Right kidney (tissue), 1 donor: Measurements from ENCODE around the gene TPR.

Experiments used
- DNase-seq: peaks from one replicate; pipeline ENCODE4 v3.0.0-alpha.2; 2016

Gene TPR

DNA sequence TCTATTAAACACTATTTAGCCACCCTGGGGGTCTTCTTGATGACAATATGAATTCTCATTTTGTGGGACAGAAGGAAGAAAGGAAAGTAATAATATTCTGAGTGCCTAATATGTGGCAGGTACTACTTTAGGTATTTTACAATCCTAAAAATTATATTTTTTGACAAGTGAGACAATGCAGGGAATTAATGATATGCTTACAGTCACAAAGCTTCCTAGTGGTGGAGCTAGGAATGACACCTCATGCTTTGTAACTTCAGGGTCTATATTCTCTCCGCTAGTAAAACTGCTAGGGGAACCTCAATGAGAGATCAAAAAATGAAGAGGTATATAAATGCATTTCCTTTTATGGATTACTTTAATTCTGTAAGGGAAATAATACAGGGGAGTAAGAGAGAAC, 44.3 kb downstream of the TPR start:
- no peak for DNase-seq

DNA sequence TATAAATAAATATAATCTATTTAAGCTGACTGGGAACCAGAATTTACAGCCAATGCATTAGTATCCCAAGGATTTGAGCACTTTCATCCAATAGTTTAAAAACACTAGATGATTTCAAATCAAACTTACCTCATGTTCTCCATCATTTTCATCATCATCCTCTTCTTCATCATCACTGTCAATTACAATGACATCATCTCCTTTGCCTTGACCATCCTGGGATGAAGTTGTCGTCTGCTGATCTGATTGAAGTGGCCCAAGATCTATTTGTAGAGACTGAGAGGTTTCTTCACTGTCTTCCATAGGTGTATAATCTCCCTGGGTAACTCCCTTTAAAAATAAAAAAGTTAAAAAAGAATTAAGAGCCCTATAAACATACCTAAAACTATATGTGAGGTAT, 47.7 kb downstream of the TPR start:
- no peak for DNase-seq

DNA sequence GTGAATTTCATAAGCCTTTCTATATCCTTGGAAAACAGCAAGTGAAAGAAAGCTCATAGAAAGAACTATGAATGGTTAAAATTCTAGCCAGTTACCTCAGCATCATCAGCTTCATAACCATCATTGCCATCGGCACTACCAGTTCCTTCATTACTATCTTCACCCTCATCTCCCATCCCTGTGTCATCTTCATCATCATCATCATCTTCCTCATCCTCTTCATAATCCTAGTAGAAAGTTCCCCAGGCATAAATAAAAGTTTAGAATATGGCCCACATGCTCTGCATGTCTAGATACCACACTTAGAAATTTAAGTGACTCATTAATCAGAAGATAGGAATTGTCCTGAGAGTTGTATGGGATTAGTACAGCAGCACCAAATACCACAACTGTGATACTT, 49.0 kb downstream of the TPR start:
- no peak for DNase-seq

DNA sequence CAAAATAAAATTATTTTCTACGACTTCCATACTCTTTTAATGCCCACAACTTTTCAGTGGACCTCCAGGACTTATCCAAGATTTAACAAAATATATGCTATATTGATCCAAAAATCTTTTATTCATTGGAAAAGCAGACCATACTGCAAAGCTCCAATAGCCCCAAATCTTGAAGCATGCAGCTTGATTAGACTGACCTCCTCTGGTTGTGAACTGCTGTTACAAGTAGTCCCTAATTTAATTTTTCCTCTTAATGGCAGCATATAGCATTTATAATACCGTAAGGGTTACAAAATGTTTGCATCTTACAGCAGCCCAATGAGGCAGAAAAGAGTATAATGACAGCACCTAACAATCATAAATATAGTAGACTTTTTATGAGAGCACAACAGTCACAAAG, 49.8 kb downstream of the TPR start:
- DNase-seq, result no peak

DNA sequence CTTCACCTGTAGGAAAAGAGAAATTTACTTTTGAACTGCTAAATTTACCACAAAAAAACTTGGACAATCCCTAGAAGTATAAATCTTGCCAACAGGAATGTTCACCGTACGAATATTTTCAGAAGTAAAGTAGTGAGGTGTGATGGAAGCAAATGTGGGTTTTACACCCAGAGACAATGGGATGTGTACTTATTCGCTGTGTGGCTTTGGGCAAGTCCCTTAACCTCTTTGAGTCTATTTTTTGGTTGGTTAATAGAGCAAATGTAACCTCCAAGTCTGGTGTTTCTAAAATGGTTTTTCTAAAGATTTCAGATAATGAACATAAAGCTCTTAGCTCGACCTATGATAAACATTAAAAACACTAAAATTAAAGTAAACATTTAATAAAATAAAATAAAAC, 51.2 kb downstream of the TPR start:
- no peak for DNase-seq

DNA sequence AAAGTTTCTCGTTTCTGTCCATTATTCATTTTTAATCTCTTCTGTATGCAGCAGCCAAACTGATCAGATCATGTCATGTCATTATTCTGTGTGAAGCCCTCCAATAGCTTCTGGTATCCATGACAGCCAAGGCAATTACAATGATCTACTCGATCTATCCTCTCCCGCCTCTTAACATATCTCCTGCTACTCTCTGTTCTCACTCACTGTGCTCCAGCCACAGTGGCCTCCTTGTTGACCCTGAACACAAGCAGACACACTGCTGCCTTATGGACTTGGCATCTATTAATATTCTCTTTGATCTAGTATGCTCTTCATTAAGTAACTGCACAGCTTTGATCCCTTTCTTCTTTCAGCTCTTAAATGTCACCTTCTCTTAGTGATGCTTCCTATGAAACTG, 59.5 kb downstream of the TPR start:
- DNase-seq, result no peak

DNA sequence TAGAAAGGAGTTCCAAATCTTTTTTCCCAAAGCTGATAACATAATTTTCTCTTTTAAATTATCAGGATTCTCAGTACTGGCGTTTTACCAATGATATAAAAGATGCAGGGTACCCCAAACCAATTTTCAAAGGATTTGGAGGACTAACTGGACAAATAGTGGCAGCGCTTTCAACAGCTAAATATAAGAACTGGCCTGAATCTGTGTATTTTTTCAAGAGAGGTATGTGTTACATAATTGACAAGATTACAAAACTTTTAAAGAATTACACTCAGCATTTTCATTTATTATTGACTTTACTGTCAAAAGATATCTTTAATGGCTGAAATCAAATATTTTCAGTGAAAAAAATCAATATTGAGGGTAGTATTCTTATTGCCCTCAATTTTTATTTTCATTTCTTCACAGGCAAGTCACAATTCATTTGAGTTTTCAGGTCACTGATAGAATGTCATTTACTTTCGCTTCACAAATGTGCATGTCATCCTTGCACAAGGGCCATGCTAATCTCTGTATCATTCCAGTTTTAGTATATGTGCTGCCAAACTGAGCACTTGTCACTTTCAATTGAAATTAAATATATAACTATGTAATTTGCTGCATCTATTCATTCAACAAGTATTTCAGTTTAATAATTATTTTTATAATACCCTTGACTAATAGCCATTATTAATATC, 63.5 kb downstream of the TPR start:
- no peak for DNase-seq

DNA sequence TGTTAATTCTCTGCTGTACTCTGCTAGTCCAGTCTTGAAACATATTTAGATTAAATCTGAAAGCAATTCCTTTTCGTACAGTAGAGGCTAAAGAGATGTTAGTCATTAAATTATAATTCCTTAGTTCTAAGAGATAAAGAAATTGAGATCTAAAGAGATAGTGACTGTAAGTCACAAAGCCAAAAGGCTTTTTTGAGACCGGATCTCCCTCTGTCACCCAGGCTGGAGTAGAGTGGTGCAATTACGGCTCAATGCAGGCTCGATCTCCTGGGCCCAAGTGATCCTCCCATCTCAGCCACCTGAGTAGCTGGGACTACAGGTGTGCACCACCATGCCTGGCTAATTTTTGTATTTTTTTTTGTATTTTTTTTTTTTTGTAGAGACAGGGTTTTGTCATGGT, 64.7 kb downstream of the TPR start:
- no peak for DNase-seq

DNA sequence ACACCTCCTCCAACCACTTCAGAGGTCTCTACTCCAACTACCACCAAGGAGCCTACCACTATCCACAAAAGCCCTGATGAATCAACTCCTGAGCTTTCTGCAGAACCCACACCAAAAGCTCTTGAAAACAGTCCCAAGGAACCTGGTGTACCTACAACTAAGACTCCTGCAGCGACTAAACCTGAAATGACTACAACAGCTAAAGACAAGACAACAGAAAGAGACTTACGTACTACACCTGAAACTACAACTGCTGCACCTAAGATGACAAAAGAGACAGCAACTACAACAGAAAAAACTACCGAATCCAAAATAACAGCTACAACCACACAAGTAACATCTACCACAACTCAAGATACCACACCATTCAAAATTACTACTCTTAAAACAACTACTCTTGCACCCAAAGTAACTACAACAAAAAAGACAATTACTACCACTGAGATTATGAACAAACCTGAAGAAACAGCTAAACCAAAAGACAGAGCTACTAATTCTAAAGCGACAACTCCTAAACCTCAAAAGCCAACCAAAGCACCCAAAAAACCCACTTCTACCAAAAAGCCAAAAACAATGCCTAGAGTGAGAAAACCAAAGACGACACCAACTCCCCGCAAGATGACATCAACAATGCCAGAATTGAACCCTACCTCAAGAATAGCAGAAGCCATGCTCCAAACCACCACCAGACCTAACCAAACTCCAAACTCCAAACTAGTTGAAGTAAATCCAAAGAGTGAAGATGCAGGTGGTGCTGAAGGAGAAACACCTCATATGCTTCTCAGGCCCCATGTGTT, 66.6 kb downstream of the TPR start:
- no peak for DNase-seq

DNA sequence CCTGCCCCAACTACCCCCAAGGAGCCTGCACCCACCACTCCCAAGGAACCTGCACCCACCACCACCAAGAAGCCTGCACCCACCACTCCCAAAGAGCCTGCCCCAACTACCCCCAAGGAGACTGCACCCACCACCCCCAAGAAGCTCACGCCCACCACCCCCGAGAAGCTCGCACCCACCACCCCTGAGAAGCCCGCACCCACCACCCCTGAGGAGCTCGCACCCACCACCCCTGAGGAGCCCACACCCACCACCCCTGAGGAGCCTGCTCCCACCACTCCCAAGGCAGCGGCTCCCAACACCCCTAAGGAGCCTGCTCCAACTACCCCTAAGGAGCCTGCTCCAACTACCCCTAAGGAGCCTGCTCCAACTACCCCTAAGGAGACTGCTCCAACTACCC, 67.6 kb downstream of the TPR start:
- DNase-seq, result no peak

DNA sequence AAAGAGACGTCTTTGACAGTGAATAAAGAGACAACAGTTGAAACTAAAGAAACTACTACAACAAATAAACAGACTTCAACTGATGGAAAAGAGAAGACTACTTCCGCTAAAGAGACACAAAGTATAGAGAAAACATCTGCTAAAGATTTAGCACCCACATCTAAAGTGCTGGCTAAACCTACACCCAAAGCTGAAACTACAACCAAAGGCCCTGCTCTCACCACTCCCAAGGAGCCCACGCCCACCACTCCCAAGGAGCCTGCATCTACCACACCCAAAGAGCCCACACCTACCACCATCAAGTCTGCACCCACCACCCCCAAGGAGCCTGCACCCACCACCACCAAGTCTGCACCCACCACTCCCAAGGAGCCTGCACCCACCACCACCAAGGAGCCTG, 68.5 kb downstream of the TPR start:
- DNase-seq, result no peak

DNA sequence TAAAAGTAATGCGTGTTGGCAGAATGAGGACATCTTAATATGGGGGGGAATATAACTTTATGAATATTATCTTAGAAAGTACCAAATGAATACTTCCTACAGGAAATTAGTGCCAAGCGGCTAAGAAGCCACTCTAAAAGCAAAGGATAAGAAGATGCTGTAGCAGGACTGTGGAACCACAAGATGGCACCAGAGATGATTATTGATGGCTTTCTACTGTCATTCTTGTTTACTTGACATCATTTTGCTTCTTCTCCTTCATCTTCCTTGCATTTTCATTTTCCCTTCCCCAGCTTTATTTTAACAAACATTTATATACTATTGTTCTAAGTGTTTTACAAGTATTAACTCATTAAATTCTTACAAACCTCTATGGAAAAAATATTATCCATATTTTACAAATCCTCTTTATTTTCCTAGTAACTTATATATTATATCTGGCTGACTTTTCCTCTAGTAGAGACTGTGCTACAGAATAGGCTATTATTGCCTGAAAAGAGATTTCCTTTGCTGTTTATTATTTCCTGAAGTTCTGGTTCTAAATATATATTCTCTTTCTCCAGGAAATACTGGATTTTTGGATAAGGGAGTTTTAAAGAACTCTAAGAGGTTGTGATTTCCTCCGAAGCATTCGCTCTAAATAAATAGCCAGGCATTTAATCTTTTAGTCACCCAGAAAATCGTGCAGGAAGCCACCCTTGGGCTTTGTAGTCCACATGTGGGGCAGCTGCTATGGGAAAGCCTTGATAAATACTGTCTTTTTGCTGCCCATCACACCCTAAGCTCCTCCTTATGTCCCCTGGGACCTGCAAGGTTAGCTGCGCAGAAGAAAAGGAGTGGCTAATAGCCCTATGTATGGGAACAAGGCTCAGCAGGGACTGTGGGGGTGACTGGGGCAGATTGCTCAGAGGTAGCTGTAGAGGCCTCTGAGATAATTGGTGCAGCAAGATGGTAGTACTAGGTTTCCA, 69.8 kb downstream of the TPR start:
- no peak for DNase-seq

DNA sequence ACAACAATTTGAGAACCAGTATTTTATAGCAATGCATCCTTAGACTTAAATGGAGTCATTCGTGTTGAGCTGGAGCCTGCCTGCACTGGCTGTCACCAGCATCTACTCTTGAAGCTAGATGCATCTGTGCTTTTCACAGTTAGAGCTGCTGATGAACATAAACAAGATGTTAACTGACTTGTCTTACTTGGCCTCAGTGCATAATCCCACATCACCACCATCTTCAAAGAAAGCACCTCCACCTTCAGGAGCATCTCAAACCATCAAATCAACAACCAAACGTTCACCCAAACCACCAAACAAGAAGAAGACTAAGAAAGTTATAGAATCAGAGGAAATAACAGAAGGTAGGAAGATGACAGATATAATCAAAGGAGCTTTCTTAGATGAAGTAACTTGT, 71.1 kb downstream of the TPR start:
- DNase-seq, result no peak

DNA sequence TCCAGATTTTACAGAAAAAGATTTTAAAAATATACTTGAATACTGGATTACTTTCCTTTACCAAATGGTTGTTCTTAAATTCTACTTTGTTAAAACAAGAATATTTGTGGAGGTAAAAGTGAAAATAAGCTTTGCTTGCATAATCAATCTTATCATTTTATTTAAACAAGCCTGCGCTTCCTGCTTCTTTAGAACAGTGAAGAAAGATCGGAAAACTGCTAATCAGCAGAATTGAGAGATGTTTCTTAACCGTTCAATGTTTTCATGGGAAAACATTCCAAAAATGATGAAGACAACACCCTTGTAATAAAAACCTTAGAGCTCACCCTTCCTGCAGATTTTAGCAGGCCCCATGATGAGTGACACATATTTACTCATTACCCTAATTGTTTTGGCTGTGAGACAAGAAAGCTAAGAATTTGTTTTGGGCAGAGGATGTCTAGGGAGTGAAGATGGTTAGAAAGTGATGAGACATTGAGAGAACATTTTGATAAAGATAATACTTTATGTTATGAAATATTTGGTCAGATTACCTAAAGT, 72.6 kb downstream of the TPR start:
- no peak for DNase-seq

DNA sequence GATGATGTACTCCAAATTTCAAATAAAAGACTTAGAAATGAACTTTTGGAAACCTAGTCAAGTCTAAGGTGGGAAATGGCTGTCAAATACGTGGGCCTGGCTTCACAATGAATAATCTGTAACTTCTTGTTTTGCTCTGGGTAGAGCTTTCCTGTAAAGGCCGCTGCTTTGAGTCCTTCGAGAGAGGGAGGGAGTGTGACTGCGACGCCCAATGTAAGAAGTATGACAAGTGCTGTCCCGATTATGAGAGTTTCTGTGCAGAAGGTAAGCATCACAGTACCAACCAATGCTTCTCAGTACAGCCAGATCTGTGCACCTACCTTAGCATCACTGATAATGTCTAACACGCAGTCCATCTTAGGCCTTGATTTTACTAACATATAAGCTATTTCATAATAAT, 73.6 kb downstream of the TPR start:
- DNase-seq, result no peak

DNA sequence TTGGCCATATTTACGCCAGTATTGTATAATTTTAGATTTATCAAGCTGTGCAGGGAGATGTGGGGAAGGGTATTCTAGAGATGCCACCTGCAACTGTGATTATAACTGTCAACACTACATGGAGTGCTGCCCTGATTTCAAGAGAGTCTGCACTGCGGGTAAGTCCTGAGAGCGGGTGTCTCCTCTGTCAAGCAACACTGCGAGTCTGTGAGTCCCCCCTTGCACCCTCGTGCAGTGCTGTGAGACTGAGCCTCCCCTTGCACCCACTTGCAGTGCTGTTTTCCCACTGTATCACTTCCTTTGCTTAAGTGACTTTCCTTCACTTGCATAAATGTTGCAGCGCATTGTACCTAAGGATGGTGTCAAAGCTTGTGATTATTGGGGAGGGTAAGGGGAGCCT, 75.0 kb downstream of the TPR start:
- no peak for DNase-seq

DNA sequence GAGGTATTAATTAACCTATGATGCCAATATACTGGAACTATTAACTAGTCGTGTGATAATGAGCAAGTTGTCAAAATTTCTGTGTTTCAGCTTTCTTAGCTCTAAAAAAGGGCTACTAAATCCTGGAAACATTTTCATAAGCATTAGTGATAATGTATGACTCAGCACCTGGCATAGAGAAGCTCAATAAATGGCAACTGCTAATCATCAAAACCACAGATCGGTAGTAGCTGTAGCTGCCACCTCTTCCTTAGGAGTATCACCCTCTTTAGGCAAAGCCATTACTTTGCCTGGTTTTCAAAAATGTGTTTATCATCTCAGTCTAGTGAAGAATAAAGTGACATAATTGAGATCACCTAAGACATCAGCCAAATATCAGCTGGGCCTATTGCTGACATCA, 75.5 kb downstream of the TPR start:
- DNase-seq, result no peak

DNA sequence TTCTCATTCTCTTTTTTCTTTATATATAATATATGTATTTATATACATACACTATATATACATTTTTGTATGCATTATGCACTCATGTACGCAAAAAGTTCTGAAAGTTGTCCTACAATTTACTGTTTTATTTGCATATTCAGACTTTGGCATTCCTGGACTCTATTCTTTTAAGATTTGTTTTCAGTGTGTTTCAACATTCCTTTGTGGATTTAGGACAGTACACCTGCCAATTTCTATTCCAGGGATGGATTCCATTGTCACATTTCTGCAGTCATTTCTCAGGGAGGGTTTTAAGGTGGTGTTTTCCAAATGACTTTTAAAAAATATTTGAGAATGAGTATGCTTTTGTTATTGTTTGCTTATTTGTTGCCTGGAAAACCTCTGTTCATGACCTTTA, 76.2 kb downstream of the TPR start:
- no peak for DNase-seq

DNA sequence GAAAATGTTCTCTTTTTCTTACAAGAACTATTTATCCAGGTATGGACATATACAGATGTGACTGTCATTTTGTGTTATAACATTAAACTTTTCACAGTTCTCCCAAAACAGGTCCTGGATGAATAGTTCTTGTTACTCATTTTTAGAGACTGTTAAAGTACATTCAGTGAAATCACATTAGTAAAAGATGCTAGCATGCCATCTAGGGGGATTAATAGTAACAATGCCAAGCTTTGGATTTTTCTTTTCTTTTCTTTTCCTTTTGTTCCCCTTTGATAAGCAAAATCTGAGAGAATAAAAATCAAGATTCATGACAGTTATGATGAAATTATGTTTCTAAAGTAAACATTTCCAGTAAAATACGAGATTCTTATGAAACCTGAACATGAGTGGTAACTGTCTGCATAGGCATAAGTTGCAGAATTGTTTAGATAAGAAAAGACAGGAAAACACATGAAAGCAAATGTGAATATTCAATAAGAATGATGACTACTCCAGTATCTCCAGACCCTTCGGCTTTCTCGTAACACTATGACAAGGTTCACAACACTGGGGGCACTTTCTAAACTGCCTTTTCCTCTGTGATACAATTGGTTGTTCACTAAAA, 77.5 kb downstream of the TPR start:
- DNase-seq, result no peak

DNA sequence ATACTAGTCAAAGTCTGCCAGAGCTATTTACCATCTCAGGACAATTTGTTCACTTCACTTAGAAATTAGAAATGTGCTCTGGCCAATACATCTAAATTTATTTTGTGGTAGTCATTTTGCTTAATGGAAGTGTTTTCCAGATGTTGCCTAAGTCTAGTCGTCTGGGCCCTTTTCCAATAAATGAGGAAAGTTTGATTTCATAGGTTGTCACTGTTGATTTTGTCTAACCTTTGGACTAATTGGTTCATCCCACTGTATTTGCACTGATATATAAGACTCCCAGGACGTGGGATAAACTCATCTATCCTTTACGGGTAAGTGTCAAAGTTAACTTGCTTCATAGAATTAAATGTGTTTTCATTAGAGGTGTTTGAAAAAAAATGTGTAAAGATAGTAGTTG, 79.1 kb downstream of the TPR start, which contains the start of gene PRG4:
Gene PRG4, plus strand, starts transcription at position 300 of the 400 bp plus-strand sequence.
- no peak for DNase-seq

DNA sequence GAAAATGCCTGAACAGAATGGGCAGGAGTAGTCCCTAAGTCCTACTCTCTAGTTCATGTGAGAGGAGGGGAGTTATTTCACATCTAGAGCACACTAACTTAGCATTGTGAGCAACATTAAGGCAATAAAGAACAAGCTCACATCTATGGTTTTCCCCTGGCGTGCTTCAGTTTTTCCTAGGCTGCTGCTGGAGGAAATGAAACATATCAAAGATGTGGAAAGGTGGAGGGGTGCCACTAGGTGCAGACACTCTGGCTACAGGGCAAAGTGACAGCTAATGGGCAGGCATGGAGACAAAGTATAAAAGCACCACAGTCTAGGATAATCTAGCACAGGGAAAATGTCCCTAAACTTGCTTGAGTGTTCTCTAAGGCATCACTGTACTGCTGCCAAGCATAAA, 82.2 kb downstream of the TPR start:
- DNase-seq, result no peak

DNA sequence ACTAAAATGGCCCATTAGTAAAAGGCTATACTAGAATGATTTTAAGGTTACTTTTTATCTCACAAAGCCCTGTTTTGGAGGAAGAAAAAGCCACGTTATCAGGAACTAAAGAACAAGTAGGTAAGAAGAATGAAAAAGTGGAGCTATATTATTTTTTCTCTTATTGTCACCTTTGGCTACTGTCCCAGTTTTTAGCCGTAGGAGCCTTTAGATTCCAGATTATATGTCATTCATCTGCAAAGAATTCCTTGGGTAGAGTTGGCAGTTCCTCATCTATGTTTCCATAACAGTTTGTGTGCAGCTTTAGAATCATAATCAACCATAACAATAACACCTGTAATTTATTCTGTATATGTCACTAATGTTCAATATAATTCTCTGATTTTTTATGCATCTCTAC, 83.8 kb downstream of the TPR start:
- no peak for DNase-seq
